Neural cell (in vitro differentiated cells): ENCODE results near the gene OSBPL2. TPM values are rescaled to one million over a fixed set of nuclear protein-coding genes. Genes with fewer than 3 reads are reported as not detected.

ENCODE experiments used
- H2AFZ ChIP-seq: fragments of 200-600, 300-800 bp; sonication (generic), shearing (Covaris generic); 2 replicates; pipeline ENCODE4 v1.6.0; 2014; ENCODE audit warnings: low read depth, mild to moderate bottlenecking, antibody characterized with exemption, low read length, moderate library complexity
- H3F3A ChIP-seq: fragments of 200-600 bp; shearing (Covaris generic); 2 replicates; pipeline ENCODE4 v1.6.1; 2016; ENCODE audit warnings: mild to moderate bottlenecking, moderate library complexity, mixed read lengths, antibody characterized with exemption, low read length; ENCODE audit not compliant: insufficient read depth, poor library complexity, severe bottlenecking
- H3K27ac ChIP-seq: fragments of 200-600, 300-800 bp; sonication (generic), shearing (Covaris generic); 2 replicates; pipeline ENCODE4 v1.5.1; 2014; ENCODE audit warnings: mild to moderate bottlenecking, low read length, moderate library complexity
- H3K27me3 ChIP-seq: fragments of 300-800, 200-600 bp; sonication (generic), shearing (Covaris generic); 2 replicates; pipeline ENCODE4 v1.6.0; 2014; ENCODE audit warnings: mild to moderate bottlenecking, low read depth, low read length, moderate library complexity; ENCODE audit not compliant: insufficient read depth
- H3K36me3 ChIP-seq: fragments of 300-800, 200-600 bp; sonication (generic), shearing (Covaris generic); 2 replicates; pipeline ENCODE4 v1.5.1; 2014; ENCODE audit warnings: mild to moderate bottlenecking, antibody characterized with exemption, low read length, moderate library complexity; ENCODE audit not compliant: insufficient read depth
- H3K4me2 ChIP-seq: fragments of 300-800, 200-600 bp; sonication (generic), shearing (Covaris generic); 2 replicates; pipeline ENCODE4 v1.6.0; 2014; ENCODE audit warnings: mild to moderate bottlenecking, low read length
- H3K4me3 ChIP-seq: fragments of 300-800, 200-600 bp; sonication (generic), shearing (Covaris generic); 2 replicates; pipeline ENCODE4 v1.5.1; 2014; ENCODE audit warnings: mild to moderate bottlenecking, low read length, moderate library complexity
- H3K79me2 ChIP-seq: fragments of 200-600 bp; shearing (Covaris generic); replicated peaks from 2 replicates; pipeline ENCODE4 v1.6.0; 2014; ENCODE audit warnings: mild to moderate bottlenecking, low read length, moderate library complexity; ENCODE audit not compliant: insufficient read depth
- H3K9ac ChIP-seq: fragments of 300-800, 200-600 bp; sonication (generic), shearing (Covaris generic); 2 replicates; pipeline ENCODE4 v1.6.1; 2016; ENCODE audit warnings: mild to moderate bottlenecking, low read length, mixed read lengths
- H3K9me2 ChIP-seq: fragments of 200-600 bp; shearing (Covaris generic); 2 replicates; pipeline ENCODE4 v1.6.1; 2016; ENCODE audit warnings: mild to moderate bottlenecking, low read length, mixed read lengths; ENCODE audit not compliant: insufficient read depth
- H3K9me3 ChIP-seq: fragments of 200-600, 300-800 bp; sonication (generic), shearing (Covaris generic); 2 replicates; pipeline ENCODE4 v1.6.1; 2016; ENCODE audit warnings: mild to moderate bottlenecking, mixed run types, low read length, moderate library complexity, mixed read lengths
- H4K20me1 ChIP-seq: fragments of 200-600 bp; shearing (Covaris generic); 2 replicates; pipeline ENCODE4 v1.6.1; 2016; ENCODE audit warnings: mild to moderate bottlenecking, mixed run types; ENCODE audit not compliant: insufficient read depth
- EP300 ChIP-seq: fragments of 450-650 bp; conservative IDR thresholded peaks from 2 replicates; pipeline ENCODE4 v1.6.1; 2014; ENCODE audit warnings: antibody characterized with exemption, mild to moderate bottlenecking, moderate library complexity; ENCODE audit not compliant: poor library complexity, severe bottlenecking
- EZH2 ChIP-seq: fragments of 200-600, 300-800 bp; shearing (Covaris generic), sonication (generic); IDR thresholded peaks from 2 replicates; pipeline ENCODE4 v1.6.1; 2014; ENCODE audit warnings: antibody characterized with exemption, low read length, borderline replicate concordance, mild to moderate bottlenecking; ENCODE audit not compliant: insufficient read depth, poor library complexity, severe bottlenecking
- MXI1 ChIP-seq: fragments of 450-650 bp; conservative IDR thresholded peaks from 2 replicates; pipeline ENCODE4 v1.6.1; 2014; ENCODE audit warnings: antibody characterized with exemption, mild to moderate bottlenecking; ENCODE audit not compliant: poor library complexity, severe bottlenecking
- POLR2AphosphoS5 ChIP-seq: IDR thresholded peaks from 2 replicates; pipeline ENCODE4 v1.6.1; 2012
- RAD21 ChIP-seq: fragments of 450-650 bp; conservative IDR thresholded peaks from 2 replicates; pipeline ENCODE4 v1.6.1; 2014; ENCODE audit warnings: antibody characterized with exemption, mild to moderate bottlenecking, moderate library complexity
- SMC3 ChIP-seq: fragments of 450-650 bp; conservative IDR thresholded peaks from 2 replicates; pipeline ENCODE4 v1.6.1; 2014; ENCODE audit warnings: antibody characterized with exemption, mild to moderate bottlenecking, moderate library complexity; ENCODE audit not compliant: poor library complexity
- TAF1 ChIP-seq: IDR thresholded peaks from 2 replicates; pipeline ENCODE4 v1.6.1; 2012; ENCODE audit warnings: low read depth
- polyA minus RNA-seq: library from RNA; depleted of rRNA, polyadenylated mRNA; stranded (reverse); fragments of >200 nt; gene quantifications from 2 replicates; pipeline ENCODE4 v1.2.3, GENCODE V29; 2014
- polyA plus RNA-seq: library from polyadenylated mRNA; depleted of rRNA; stranded (reverse); fragments of >200 nt; gene quantifications from 2 replicates; pipeline ENCODE4 v1.2.3, GENCODE V29; 2014
- TF ChIP-seq, protein P1 (sequence below): IDR thresholded peaks from 2 replicates; pipeline ENCODE4 v1.6.1; 2012; ENCODE audit warnings: borderline replicate concordance
- TF ChIP-seq, protein P2 (sequence below): fragments of 450-650 bp; IDR thresholded peaks from 2 replicates; pipeline ENCODE4 v1.5.1; 2014; ENCODE audit warnings: antibody characterized with exemption, mild to moderate bottlenecking, moderate library complexity; ENCODE audit not compliant: poor library complexity, severe bottlenecking

Gene OSBPL2
- polyA plus RNA-seq (37.5 and 41.5 TPM in 2 replicates), polyA minus RNA-seq (40.7 and 48.9 TPM in 2 replicates)

DNA sequence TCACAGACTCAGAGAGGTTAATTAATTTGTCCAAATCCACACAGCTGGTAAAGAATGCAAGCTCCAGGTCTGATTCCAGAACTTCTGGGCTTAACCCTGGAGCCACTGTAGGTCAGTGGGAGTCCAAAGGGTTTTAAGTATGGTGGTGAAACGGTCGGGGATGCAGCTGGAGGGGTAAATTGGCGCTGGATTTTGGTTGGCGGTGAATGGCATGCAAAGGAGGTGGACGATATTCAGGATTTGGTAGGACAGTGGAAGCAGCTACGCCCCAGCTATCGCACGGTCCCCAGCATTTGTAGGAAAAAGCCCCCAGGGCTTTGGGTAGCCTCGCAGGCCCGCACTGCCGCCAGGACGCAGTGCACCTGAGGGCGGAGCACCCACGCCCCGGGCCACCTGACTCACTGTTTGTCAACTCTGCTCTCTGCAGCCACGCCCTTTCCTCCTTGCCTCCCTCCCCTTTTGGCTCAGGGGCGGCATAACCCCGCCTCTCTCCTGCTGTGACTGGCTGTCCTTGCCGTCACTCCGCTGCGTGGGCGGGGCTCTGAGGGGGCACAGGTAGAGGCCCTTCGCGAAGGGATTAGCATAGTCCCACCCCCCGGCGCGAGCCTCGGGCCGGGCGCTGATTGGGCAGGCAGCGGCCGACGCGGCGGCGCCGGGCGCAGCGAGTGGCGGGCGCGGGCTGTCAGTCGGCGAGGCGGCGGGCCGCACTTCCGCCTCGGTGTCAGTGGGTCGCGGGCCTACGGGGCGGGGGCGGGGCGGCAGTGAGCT is at the start of gene OSBPL2:
TSS of gene OSBPL2 (plus strand) at position 721 of the 768 bp plus-strand sequence. CDS start 17,664 bp downstream, outside the sequence.
- Histone ChIP-seq H3K9ac (peak within 1 kb of the TSS; percentile 75), H3K4me3 (peak within 1 kb of the TSS; percentile 87), H3K9me2 (no peaks in the 10 kb centered on the region), H3F3A (no peaks in the 10 kb centered on the region), H3K36me3 (no peaks in the 10 kb centered on the region), H3K9me3 (no peaks in the 10 kb centered on the region), H4K20me1 (no peaks in the 10 kb centered on the region), H3K27ac (peak within 1 kb of the TSS; percentile 91), H3K27me3 (no peaks in the 10 kb centered on the region), H2AFZ (peak within 1 kb of the TSS; percentile 19), H3K79me2 (peaks cover 41% of the 10 kb centered on the region), H3K4me2 (peak within 1 kb of the TSS; percentile 86)
- peak; percentile 72 for TF ChIP-seq POLR2AphosphoS5
- TF ChIP-seq MXI1 = peak; percentile 32
- TF ChIP-seq SMC3 = no peak

DNA sequence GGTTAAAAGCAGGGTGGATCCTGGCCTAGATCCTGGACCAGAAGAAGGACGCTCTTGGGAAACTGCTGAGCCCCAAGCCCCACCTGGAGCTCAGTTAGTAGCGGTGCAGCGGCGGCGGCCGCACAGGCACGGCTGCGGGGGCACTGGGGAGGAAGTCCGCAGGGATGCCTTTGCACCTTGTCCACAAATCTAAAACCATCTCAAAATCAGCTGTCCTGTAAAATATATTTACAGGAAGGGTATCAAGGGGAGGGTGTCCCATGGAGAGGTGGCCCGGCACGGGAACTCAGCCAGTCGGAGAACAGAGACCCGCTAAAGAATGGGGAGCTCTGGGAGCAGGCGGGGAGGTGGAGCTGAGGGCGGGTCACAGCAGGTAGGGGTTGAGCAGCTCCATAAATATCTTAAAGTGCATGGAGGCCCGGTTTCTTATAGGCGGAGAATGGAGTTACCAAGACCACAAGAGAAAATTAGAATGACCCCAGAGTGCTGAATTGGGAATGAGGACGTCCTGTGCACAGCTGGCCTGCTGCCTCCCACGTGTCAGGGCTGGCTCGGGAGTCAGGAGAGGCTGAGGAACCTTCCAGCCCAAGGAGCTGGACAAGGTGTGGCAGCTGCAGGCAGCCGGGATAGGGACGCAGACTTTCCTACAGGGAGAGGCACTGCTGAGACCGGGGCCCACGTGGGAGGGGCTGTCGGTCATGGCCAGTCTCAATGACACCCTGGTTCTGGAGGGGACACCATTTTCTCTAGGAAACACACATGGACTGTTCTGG is 47.5 kb upstream of the OSBPL2 start:
- no peaks in the 10 kb centered on the region for H4K20me1 ChIP-seq
- H3K4me3 ChIP-seq = no peak overlapping the region
- no peak overlapping the region for H3K27ac ChIP-seq
- no peak overlapping the region for H3K4me2 ChIP-seq
- no peaks in the 10 kb centered on the region for H3K36me3 ChIP-seq
- H3K9me2 ChIP-seq = no peaks in the 10 kb centered on the region
- H2AFZ ChIP-seq = no peak overlapping the region
- H3K9me3 ChIP-seq = no peaks in the 10 kb centered on the region
- peaks cover 9% of the 10 kb centered on the region for H3K79me2 ChIP-seq
- H3K27me3 ChIP-seq = no peaks in the 10 kb centered on the region
- TF ChIP-seq POLR2AphosphoS5 (no peak), MXI1 (no peak), EZH2 (no peak), RAD21 (no peak), TAF1 (no peak), SMC3 (no peak), EP300 (no peak)
- TF ChIP-seq, protein P1, sequence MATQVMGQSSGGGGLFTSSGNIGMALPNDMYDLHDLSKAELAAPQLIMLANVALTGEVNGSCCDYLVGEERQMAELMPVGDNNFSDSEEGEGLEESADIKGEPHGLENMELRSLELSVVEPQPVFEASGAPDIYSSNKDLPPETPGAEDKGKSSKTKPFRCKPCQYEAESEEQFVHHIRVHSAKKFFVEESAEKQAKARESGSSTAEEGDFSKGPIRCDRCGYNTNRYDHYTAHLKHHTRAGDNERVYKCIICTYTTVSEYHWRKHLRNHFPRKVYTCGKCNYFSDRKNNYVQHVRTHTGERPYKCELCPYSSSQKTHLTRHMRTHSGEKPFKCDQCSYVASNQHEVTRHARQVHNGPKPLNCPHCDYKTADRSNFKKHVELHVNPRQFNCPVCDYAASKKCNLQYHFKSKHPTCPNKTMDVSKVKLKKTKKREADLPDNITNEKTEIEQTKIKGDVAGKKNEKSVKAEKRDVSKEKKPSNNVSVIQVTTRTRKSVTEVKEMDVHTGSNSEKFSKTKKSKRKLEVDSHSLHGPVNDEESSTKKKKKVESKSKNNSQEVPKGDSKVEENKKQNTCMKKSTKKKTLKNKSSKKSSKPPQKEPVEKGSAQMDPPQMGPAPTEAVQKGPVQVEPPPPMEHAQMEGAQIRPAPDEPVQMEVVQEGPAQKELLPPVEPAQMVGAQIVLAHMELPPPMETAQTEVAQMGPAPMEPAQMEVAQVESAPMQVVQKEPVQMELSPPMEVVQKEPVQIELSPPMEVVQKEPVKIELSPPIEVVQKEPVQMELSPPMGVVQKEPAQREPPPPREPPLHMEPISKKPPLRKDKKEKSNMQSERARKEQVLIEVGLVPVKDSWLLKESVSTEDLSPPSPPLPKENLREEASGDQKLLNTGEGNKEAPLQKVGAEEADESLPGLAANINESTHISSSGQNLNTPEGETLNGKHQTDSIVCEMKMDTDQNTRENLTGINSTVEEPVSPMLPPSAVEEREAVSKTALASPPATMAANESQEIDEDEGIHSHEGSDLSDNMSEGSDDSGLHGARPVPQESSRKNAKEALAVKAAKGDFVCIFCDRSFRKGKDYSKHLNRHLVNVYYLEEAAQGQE = no peak
- TF ChIP-seq, protein P2, sequence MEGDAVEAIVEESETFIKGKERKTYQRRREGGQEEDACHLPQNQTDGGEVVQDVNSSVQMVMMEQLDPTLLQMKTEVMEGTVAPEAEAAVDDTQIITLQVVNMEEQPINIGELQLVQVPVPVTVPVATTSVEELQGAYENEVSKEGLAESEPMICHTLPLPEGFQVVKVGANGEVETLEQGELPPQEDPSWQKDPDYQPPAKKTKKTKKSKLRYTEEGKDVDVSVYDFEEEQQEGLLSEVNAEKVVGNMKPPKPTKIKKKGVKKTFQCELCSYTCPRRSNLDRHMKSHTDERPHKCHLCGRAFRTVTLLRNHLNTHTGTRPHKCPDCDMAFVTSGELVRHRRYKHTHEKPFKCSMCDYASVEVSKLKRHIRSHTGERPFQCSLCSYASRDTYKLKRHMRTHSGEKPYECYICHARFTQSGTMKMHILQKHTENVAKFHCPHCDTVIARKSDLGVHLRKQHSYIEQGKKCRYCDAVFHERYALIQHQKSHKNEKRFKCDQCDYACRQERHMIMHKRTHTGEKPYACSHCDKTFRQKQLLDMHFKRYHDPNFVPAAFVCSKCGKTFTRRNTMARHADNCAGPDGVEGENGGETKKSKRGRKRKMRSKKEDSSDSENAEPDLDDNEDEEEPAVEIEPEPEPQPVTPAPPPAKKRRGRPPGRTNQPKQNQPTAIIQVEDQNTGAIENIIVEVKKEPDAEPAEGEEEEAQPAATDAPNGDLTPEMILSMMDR = no peak
- no peaks in the 10 kb centered on the region for H3F3A ChIP-seq
- no peak overlapping the region for H3K9ac ChIP-seq
